Left renal cortex interstitium (tissue), 4 donors: ENCODE measurements around the gene EYS. TPM values are rescaled to one million over a fixed set of nuclear protein-coding genes. Genes with fewer than 3 reads are reported as not detected.
"Not testable (repeated sequence)": the region's sequence is repeated elsewhere in the genome, so short reads cannot be mapped to it uniquely, and the experiment has no call there.

Experiments
- DNase-seq, 4 donors: peaks; one replicate each; pipeline ENCODE4 v3.0.0-alpha.2; 2013; ENCODE audit warnings: low read depth in 4 of 4, low spot score in 2 of 4, missing footprints in 1 of 4
- polyA plus RNA-seq, 4 donors: library from polyadenylated mRNA; unstranded; fragments of 120-200 nt; gene quantifications; one replicate each; pipeline ENCODE4 v1.2.1, GENCODE V29; 2013; ENCODE audit not compliant: insufficient read length in 4 of 4

Gene EYS
- polyA plus RNA-seq, 4 donors = 0.43 to 0.81 (median 0.67) TPM

DNA sequence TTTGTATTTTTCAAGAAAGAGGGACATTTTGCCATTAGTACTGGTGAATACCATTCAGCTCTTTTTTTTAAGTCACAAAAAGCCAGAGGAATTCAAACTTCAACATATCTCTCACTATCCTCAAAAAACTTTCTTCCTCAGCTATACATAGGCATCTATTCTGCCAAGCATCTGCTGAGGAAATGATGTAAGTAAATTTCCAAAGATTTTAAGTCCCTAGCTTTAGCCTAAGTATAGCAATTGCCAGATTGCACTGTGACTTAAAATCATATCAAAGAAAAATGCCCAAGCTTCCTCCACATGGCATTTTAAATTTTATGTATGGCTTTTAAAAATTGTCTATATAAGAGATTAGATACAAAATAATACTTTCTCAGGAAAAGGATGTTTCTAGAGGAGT lies 237.4 kb downstream of the EYS start:
- no peak for DNase-seq

DNA sequence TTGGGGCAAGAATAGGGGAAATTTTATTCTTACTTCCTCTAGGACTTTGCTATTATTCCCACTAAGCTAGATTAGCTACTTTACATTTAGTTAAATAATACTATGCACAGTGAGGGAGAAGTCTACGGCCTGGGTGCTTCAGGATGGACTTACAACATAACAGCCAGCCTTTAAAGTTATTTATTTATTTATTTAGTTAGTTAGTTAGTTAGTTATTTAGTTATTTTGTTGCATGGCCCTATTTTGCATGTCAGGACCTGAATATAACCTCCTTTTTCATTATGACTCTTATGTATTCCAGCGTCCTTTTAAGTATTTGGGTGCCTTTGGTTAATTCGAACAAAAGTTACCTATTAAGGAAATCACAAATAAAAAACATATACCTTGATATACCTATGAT lies 238.7 kb downstream of the EYS start:
- no peak for DNase-seq

- DNase-seq = no peak
These were observed 245.9 kb downstream of the EYS start for GRCh38 chr6:65461121-65461520.

- no peak for DNase-seq
These were observed 254.7 kb downstream of the EYS start for GRCh38 chr6:65452333-65452732.

DNA sequence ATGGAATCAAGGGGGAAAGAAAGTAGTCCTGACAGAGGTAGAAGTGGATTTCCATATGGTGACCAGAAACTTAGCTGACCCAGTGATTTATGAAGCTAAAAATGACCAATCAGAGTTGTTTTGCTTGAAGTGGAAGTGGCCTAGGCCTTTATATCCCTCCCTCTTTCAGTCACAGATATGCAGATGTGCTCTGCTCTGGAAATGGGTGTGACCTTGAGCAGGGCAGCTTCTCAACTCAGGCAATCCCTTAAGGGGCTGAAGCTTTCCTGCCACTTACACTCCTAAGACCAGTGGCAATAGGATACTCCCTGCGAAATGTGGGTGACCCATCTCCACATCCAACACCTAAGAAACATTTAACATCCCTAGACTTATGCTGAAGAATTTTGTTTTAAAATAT lies 256.6 kb downstream of the EYS start:
- DNase-seq = no peak

- DNase-seq = no peak
These were observed 257.1 kb downstream of the EYS start for GRCh38 chr6:65449926-65450325.

- DNase-seq = no peak
These were observed 258.2 kb downstream of the EYS start for GRCh38 chr6:65448866-65449265.

GRCh38 chr6:65436281-65436680 lies 270.7 kb downstream of the EYS start:
- no peak for DNase-seq

GRCh38 chr6:65416621-65417020 lies 290.4 kb downstream of the EYS start:
- DNase-seq = no peak

DNA sequence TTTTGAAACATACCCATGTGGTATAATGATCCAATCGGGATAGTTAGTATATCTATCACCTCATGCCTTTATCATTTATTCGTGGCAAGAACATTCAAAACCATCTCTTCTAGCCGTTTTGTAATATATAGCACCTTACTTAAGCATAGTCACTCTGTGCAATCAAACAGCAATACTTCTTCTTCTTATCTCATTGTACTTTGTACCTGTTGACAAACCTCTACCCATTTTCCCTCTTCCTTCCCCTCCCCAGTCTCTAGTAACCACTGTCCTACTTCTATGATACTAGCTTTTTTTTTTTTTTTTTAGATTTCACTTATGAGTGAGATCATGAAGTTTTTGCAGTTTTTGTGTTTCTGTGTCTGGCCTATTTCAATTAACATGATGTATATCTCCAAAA lies 296.7 kb downstream of the EYS start:
- DNase-seq = no peak

DNA sequence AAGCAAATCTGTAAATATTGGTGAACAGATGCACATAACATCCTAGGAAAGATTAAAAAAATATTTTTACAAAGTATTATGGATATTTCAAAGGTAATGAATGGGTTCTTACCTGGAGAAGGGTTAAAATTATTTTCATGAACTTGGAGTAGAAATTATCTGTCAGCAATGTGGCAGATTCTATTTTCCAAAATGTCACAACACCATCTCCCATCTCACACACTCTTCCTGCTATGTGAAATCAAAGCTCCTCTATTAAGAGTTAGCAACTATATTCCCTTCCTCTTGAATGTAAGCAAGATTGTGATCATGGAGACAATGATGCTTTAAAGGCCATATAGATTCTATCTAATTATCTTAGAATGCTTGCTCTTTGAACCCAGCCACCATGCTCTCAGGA lies 304.5 kb downstream of the EYS start:
- DNase-seq = no peak

GRCh38 chr6:65399355-65400084 lies 307.5 kb downstream of the EYS start:
- DNase-seq = no peak

DNA sequence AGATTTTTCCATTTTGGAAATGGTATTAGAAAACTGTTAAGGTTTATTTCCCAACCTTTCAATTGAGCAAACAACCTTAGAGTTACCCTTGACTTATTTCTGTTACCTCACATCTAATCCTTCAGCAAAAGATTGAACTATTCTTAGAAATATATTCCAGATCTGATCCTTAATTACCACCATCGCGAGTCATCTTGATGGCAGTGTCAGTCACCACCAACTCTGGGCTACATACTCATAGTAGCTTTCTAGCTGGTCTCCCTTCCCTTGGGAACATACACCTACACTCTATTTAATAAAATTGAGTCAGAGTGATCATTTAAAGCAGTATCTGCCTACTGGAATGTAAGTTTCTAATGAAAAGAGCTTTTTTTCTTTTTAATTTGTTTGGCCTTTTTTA lies 308.2 kb downstream of the EYS start:
- no peak for DNase-seq

- DNase-seq = no peak
These were observed 356.5 kb downstream of the EYS start for GRCh38 chr6:65350530-65350929.

GRCh38 chr6:65302655-65303054 lies 404.4 kb downstream of the EYS start:
- DNase-seq = not testable (repeated sequence)

DNA sequence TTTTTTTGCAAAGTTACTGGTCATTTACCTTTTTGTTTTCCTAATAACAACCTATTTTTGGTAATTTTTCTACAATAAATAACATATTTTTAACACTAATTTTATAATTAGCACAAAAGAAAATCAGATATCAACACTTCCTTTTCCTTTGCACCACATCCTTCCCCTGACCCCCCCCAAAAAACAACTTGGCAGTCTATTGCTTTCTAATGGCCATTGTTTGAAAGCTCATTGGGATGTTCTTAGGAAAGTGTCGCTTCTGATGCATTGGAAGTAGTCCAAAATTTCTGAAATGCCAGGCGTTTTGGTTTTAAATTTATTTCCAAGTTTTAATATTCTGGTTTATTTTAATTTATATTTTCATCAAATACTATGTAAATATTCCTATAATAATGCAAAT lies 407.8 kb downstream of the EYS start:
- no peak for DNase-seq

GRCh38 chr6:65295812-65296211 lies 411.2 kb downstream of the EYS start:
- no peak for DNase-seq

DNA sequence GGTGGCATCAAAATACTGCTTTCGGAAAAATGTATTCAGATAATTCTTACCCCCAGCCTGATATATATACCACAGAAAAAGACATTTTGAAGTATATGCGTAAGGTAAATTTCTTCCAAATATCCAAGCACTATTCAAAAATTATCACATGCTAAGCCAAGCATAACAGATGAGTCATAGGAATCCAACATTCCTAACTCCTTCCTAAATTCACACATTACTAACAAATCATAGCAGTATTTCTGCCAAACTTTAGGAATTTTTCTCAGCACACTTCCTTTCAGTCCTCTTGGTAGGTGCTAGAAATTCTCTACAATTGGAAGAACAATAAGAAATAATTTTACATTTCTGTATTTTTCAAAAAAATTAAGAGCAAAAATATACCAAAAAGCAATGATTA lies 417.5 kb downstream of the EYS start:
- DNase-seq = no peak

DNA sequence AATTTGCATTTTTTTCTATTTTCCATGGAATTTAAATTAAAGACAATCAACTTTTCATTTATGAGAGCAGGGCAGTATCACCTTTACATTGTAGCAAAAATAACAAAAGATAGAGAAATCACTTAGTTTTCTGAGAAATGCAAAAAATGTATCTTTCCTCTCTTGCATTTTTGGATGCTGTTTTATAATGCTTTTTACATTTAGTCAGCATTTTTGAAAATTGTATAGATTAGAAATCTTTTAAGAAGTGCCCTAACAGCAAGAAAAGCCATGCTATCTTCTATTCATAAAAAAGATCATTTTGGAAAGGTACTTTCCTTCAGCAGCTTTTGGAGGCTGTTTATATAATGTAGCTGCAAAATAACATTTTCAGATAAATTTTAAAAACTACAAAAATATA lies 421.8 kb downstream of the EYS start:
- DNase-seq = no peak

GRCh38 chr6:65280060-65280459 lies 427.0 kb downstream of the EYS start:
- no peak for DNase-seq

- no peak for DNase-seq
These were observed 444.8 kb downstream of the EYS start for GRCh38 chr6:65262241-65262640.

DNA sequence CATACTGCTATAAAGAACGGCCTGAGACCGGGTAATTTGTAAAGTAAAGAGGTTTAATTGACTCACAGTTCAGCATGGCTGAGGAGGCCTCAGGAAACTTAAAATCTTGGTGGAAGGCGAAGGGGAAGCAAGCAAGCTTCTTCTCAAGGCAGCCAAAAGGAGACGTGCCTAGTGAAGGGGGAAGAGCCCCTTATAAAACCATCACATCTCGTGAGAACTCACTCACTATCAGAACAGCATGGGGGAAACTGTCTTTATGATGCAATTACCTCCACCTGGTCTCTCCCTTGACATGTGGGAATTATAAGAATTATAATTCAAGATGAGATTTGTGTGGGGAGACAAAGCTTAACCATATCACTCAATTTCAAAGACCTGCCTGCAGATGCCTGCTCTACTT lies 447.0 kb downstream of the EYS start:
- DNase-seq = no peak

DNA sequence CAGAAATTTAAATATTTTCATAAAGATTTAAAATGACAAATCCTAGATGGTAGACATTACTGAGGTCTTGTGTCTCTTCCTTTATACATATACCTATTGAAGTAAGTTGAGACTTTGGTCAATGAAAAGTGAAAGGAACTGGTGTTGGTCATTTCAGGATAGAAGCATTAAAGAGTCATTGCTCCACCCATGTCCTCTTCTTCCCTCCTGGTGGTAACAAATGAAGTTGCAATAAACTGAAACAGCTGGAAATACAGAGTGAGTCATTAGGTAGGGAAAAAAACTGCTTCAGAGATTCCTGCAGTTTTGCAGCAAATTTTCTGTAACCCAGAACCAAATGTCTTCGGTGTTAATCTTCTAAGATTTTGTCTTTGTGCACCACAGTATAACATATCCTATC lies 448.0 kb downstream of the EYS start:
- no peak for DNase-seq
